ENCODE data around the gene BRINP2. TPM values are rescaled to one million over a fixed set of nuclear protein-coding genes. Genes with fewer than 3 reads are reported as not detected.

The BRINP2 gene
- total and polyA plus RNA-seq, 2 of the 8 experiments (the other 6 are each of a cell fraction or from before 2014, with no cell fraction given): 0.39 to 0.42 TPM

- no peak overlapping the region for H3K18ac ChIP-seq (ENCODE audit: extremely low read depth, low read length)
- H2BK15ac ChIP-seq (ENCODE audit: low read length): no peak overlapping the region
- H4K8ac ChIP-seq (ENCODE audit: extremely low read depth, insufficient read depth, low read length): no peak overlapping the region
- no peaks in the 10 kb centered on the region for H3K4me1 ChIP-seq (replicated peaks in 1 of 4; ENCODE audit: control insufficient read depth in 3 of 4, insufficient read depth in 4 of 4, low read length in 3 of 4)
- H3K23me2 ChIP-seq (ENCODE audit: low read depth, low read length): no peaks in the 10 kb centered on the region
- no peak overlapping the region for H2BK120ac ChIP-seq (replicated peaks; ENCODE audit: low read depth, low read length)
- no peaks in the 10 kb centered on the region for H4K20me1 ChIP-seq (replicated peaks in 1 of 2; ENCODE audit: control insufficient read depth in 1 of 2, insufficient read depth in 2 of 2, low read length in 2 of 2)
- no peak for DNase-seq (ENCODE audit: low read depth in 1 of 2, low spot score in 2 of 2)
- no peak for FAIRE-seq
- POLR2A ChIA-PET (ENCODE audit: partially characterized antibody): no interaction called here
- H3K4ac ChIP-seq (replicated peaks; ENCODE audit: insufficient read length, low read depth, low read length): no peak overlapping the region
- no peaks in the 10 kb centered on the region for H3K36me3 ChIP-seq (ENCODE audit: control insufficient read depth in 2 of 4, insufficient read depth in 4 of 4, low read length in 3 of 4)
- H3K23ac ChIP-seq (ENCODE audit: insufficient read length): no peak overlapping the region
- 100% methylated on average over 1 of the region's 1 CpG; no CpG with 5 or more reads in 1 of the 2 experiments for WGBS, 2 experiments (ENCODE audit: extremely low coverage in 1 of 2, insufficient coverage in 1 of 2, insufficient read length in 1 of 2, insufficient replicate concordance in 2 of 2, low coverage in 1 of 2, low lambda C conversion rate in 2 of 2, missing lambda C conversion rate in 1 of 2)
- no peak overlapping the region for H2BK5ac ChIP-seq (ENCODE audit: low read depth, low read length)
- no peak overlapping the region for H4K5ac ChIP-seq (ENCODE audit: insufficient read length, low read depth, low read length)
- no peak overlapping the region for H2AK5ac ChIP-seq (ENCODE audit: low read depth, low read length)
- no peak overlapping the region for H3K27ac ChIP-seq (ENCODE audit: low read depth, low read length)
- no peak overlapping the region for H3K4me3 ChIP-seq (ENCODE audit: extremely low read depth in 1 of 4, insufficient read depth in 2 of 4, low read depth in 3 of 4, low read length in 4 of 4)
- no peak overlapping the region for H3K4me2 ChIP-seq (ENCODE audit: insufficient read depth in 1 of 2, low read depth in 2 of 2, low read length in 2 of 2)
- H3K9ac ChIP-seq (replicated peaks in 1 of 4; ENCODE audit: extremely low read depth in 1 of 4, low read depth in 3 of 4, low read length in 3 of 4): no peak overlapping the region
- H3K27me3 ChIP-seq (replicated peaks in 1 of 4; ENCODE audit: control insufficient read depth in 3 of 4, extremely low read depth in 1 of 4, insufficient read depth in 3 of 4, low read length in 3 of 4): no peaks in the 10 kb centered on the region
- no peak overlapping the region for H2BK20ac ChIP-seq (ENCODE audit: low read length)
- no peaks in the 10 kb centered on the region for H3K79me2 ChIP-seq (ENCODE audit: control insufficient read depth in 1 of 2, insufficient read depth in 2 of 2, low read length in 2 of 2)
- H3K14ac ChIP-seq (ENCODE audit: insufficient read length): no peak overlapping the region
- H4K91ac ChIP-seq (replicated peaks; ENCODE audit: insufficient read length, low read length): no peak overlapping the region
- no peak overlapping the region for H3K56ac ChIP-seq (replicated peaks; ENCODE audit: insufficient read length, low read depth, low read length)
- H2AFZ ChIP-seq (ENCODE audit: low read length): no peak overlapping the region
- H3K79me1 ChIP-seq (ENCODE audit: low read depth, low read length): no peaks in the 10 kb centered on the region
- H2BK12ac ChIP-seq (ENCODE audit: low read depth, low read length): no peak overlapping the region
- no peaks in the 10 kb centered on the region for H3K9me3 ChIP-seq (ENCODE audit: insufficient read depth in 2 of 2, low read depth in 1 of 2, low read length in 1 of 2)
- CTCF ChIA-PET (ENCODE audit: partially characterized antibody): interaction anchor here (0.6 to 8.1 kb wide), 4 partner anchors 20 to 535 kb away, joined by 3 to 55 read pairs (median 4); no protein-coding TSS in a partner anchor
- TF ChIP-seq EGR1 (IDR thresholded peaks at IDR 0.05; ENCODE audit: borderline replicate concordance, low read depth, low read length) (no peak), PHF8 (conservative IDR thresholded peaks at IDR 0.05; ENCODE audit: low read depth, low read length) (no peak)
These were observed 105.0 kb downstream of the BRINP2 start for GRCh38 chr1:177275736-177276135.

Data from H1 (cell line).